Endothelial cell of umbilical vein (primary cell): ENCODE results near the gene MGP. TPM values are rescaled to one million over a fixed set of nuclear protein-coding genes. Genes with fewer than 3 reads are reported as not detected.
A peak's percentile ranks its signal among the peaks of the same experiment; 100 is the strongest.

Source experiments
- BruUV-seq: library from RNA; stranded (reverse); fragments of 400-500 nt; replicated peaks from 2 replicates; lab custom pipeline; 2021; lab: Mats Ljungman, UMichigan
- CTCF ChIA-PET: fragments of 300-600, 350-600 bp; sonication (Branson Sonifier 250); formaldehyde crosslinking; loops from one replicate; lab custom pipeline; 2021; ENCODE audit warnings: antibody characterized with exemption, inconsistent platforms; lab: Charles Lee
- POLR2A ChIA-PET: fragments of 300-600, 350-600 bp; sonication (Branson Sonifier 250); formaldehyde crosslinking; loops from one replicate; lab custom pipeline; 2021; ENCODE audit warnings: antibody characterized with exemption, inconsistent platforms; lab: Charles Lee
- DNase-seq: peaks from one replicate; pipeline ENCODE4 v3.0.0-alpha.2; 2011; ENCODE audit warnings: low read depth, low spot score
- FAIRE-seq: peaks from 2 replicates; lab custom pipeline; 2011; peaks lifted over from hg19 to GRCh38; lab: Jason Lieb, UNC
- H2AFZ ChIP-seq: 2 replicates; pipeline ENCODE4 v1.6.0; 2012; ENCODE audit warnings: low read depth, low read length, control low read depth, inconsistent platforms
- H3K27ac ChIP-seq: 2 replicates; pipeline ENCODE4 v1.5.1; 2011; ENCODE audit warnings: low read depth, mild to moderate bottlenecking, control low read depth, low read length, moderate library complexity; ENCODE audit not compliant: insufficient read depth
- H3K27me3 ChIP-seq, 2 experiments: 2 replicates each; pipeline versions ENCODE4 v1.6.0 to v1.6.1; 2011; ENCODE audit warnings: low read length in 2 of 2, mixed read lengths in 1 of 2; ENCODE audit not compliant: control insufficient read depth in 2 of 2, insufficient read depth in 2 of 2
- H3K36me3 ChIP-seq, 2 experiments: 2 replicates in 1 of 2; 3 replicates in 1 of 2; pipeline ENCODE4 v1.5.1; 2011; ENCODE audit warnings: low read length in 2 of 2, mild to moderate bottlenecking in 1 of 2, moderate library complexity in 1 of 2; ENCODE audit not compliant: control insufficient read depth in 2 of 2, insufficient read depth in 2 of 2; ENCODE audit errors: extremely low read depth in 1 of 2
- H3K4me1 ChIP-seq: 3 replicates; pipeline ENCODE4 v1.5.1; 2011; ENCODE audit warnings: mild to moderate bottlenecking, low read length; ENCODE audit not compliant: control insufficient read depth, insufficient read depth; ENCODE audit errors: extremely low read depth
- H3K4me2 ChIP-seq: 2 replicates; pipeline ENCODE4 v1.6.1; 2011; ENCODE audit warnings: low read length, control low read depth, mixed read lengths; ENCODE audit not compliant: insufficient read depth
- H3K4me3 ChIP-seq, 3 experiments: fragments of 200-600 bp in 1 of 3; sonication (generic), shearing (Covaris generic) in 1 of 3; replicated peaks in 1 of 3; 2 replicates each; pipeline ENCODE4 v1.5.1; 2011 to 2016; ENCODE audit warnings: control low read depth in 3 of 3, low read length in 3 of 3, mild to moderate bottlenecking in 2 of 3, inconsistent platforms in 1 of 3, low read depth in 1 of 3, moderate library complexity in 1 of 3; ENCODE audit not compliant: insufficient read depth in 1 of 3
- H3K79me2 ChIP-seq: 2 replicates; pipeline ENCODE4 v1.6.0; 2012; ENCODE audit warnings: low read length, inconsistent platforms; ENCODE audit not compliant: control insufficient read depth, insufficient read depth
- H3K9ac ChIP-seq: replicated peaks from 2 replicates; pipeline ENCODE3; 2011; ENCODE audit warnings: low read length, control low read depth; ENCODE audit not compliant: insufficient read depth; ENCODE audit errors: extremely low read depth
- H3K9me1 ChIP-seq: replicated peaks from 3 replicates; pipeline ENCODE4 v1.6.0; 2011; ENCODE audit warnings: mild to moderate bottlenecking, low read length; ENCODE audit not compliant: control insufficient read depth, insufficient read depth; ENCODE audit errors: extremely low read depth
- H3K9me3 ChIP-seq: replicated peaks from 2 replicates; pipeline ENCODE4 v1.5.1; 2012; ENCODE audit warnings: low read length, inconsistent platforms; ENCODE audit not compliant: control insufficient read depth, insufficient read depth
- H4K20me1 ChIP-seq: replicated peaks from 2 replicates; pipeline ENCODE3; 2011; ENCODE audit warnings: mild to moderate bottlenecking, low read length; ENCODE audit not compliant: control insufficient read depth, insufficient read depth; ENCODE audit errors: extremely low read depth
- CTCF ChIP-seq, 2 donors: IDR thresholded peaks; 1 replicate in 1 of 2; 2 replicates in 1 of 2; pipeline ENCODE4 v1.5.1; 2011; ENCODE audit warnings: low read length in 2 of 2, mild to moderate bottlenecking in 2 of 2, moderate library complexity in 2 of 2, control low read depth in 1 of 2, inconsistent platforms in 1 of 2, low read depth in 1 of 2; ENCODE audit not compliant: insufficient read depth in 1 of 2; ENCODE audit errors: extremely low read depth in 1 of 2
- EZH2 ChIP-seq: IDR thresholded peaks from 2 replicates; pipeline ENCODE4 v1.6.1; 2012; ENCODE audit warnings: borderline replicate concordance, low read depth, mild to moderate bottlenecking, moderate library complexity, low read length, inconsistent platforms; ENCODE audit not compliant: severe bottlenecking
- FOS ChIP-seq: IDR thresholded peaks from 2 replicates; pipeline ENCODE4 v1.6.1; 2011; ENCODE audit warnings: mild to moderate bottlenecking, low read length, moderate library complexity, borderline replicate concordance; ENCODE audit not compliant: insufficient read depth
- GATA2 ChIP-seq: IDR thresholded peaks from 2 replicates; pipeline ENCODE4 v1.7.0; 2011; ENCODE audit warnings: low read depth, mild to moderate bottlenecking, moderate library complexity, mixed read lengths, low read length; ENCODE audit not compliant: insufficient read length, insufficient read depth
- JUN ChIP-seq: IDR thresholded peaks from 2 replicates; pipeline ENCODE4 v1.6.1; 2011; ENCODE audit warnings: borderline replicate concordance, low read depth; ENCODE audit not compliant: insufficient read length, insufficient read depth
- MAX ChIP-seq: IDR thresholded peaks from 2 replicates; pipeline ENCODE4 v1.6.1; 2011; ENCODE audit not compliant: insufficient read depth, insufficient read length
- MYC ChIP-seq: IDR thresholded peaks from one replicate; pipeline ENCODE4 v1.6.1; 2011; ENCODE audit warnings: mild to moderate bottlenecking, low read depth, low read length
- POLR2A ChIP-seq: IDR thresholded peaks from 2 replicates; pipeline ENCODE4 v1.6.1; 2012; ENCODE audit warnings: low read depth, mild to moderate bottlenecking, control low read depth, low read length
- POLR2AphosphoS5 ChIP-seq: IDR thresholded peaks from 2 replicates; pipeline ENCODE4 v1.6.1; 2012; ENCODE audit warnings: low read depth, mild to moderate bottlenecking, control low read depth, low read length, moderate library complexity; ENCODE audit not compliant: insufficient read depth
- dilution Hi-C: fragments of 300-500 bp; cut with MboI; formaldehyde crosslinking; loops from one replicate; pipeline ENCODE4 v1.15.0; 2019; ENCODE audit warnings: low sequenced_read_pairs; ENCODE audit not compliant: extremely low pct_ligation_motif_present
- intact Hi-C: fragments of 100-400 bp; cut with micrococcal nuclease; formaldehyde crosslinking; loops from one replicate; pipeline ENCODE4 v1.10.0; 2022
- polyA plus RNA-seq, 4 experiments: library from polyadenylated mRNA; depleted of rRNA in 3 of 4; stranded (reverse) in 3 of 4; unstranded in 1 of 4; fragments of >200 nt; gene quantifications; 2 replicates each; pipeline versions ENCODE4 v1.2.1 to v1.2.3, GENCODE V29; 2011 to 2012; ENCODE audit warnings: missing spikeins in 1 of 4
- total RNA-seq: library from RNA; stranded (reverse); gene quantifications from 2 replicates; pipeline ENCODE4 v1.2.3, GENCODE V29; 2021

Gene MGP
- total and polyA plus RNA-seq, 2 donors (not counting 3 experiments of a cell fraction or from before 2014, with no cell fraction given) = 284 to 479 TPM

- BruUV-seq = no TSS peak
- Histone ChIP-seq H3K27ac (peak overlapping the region; percentile 49), H3K4me3 (peak overlapping the region; percentile 17 to 64 (median 62)), H3K79me2 (no peaks in the 10 kb centered on the region), H3K27me3 (no peaks in the 10 kb centered on the region), H3K9ac (peak overlapping the region; percentile 66), H3K4me2 (peak overlapping the region; percentile 87), H3K9me1 (no peaks in the 10 kb centered on the region), H3K36me3 (peaks cover 0 to 2% of the 10 kb centered on the region in 2 experiments), H3K4me1 (peaks cover 38% of the 10 kb centered on the region), H2AFZ (peak overlapping the region; percentile 58), H4K20me1 (no peaks in the 10 kb centered on the region), H3K9me3 (no peaks in the 10 kb centered on the region)
- TF ChIP-seq POLR2AphosphoS5 (no peak), GATA2 (no peak), FOS (no peak), MYC (no peak), MAX (no peak), CTCF (IDR thresholded peaks at IDR 0.05; ENCODE audit: extremely low read depth in 1 of 2, insufficient read depth in 1 of 2, low read depth in 1 of 2, low read length in 2 of 2) (no peak), POLR2A (no peak), EZH2 (no peak), JUN (no peak)
- FAIRE-seq = peak; percentile 80
- POLR2A ChIA-PET = no interaction called here
- intact Hi-C loops = loop anchor here (1.0 to 2.0 kb wide), 3 partner anchors 8 to 68 kb away; no protein-coding TSS in a partner anchor
- peak; percentile 84 for DNase-seq
- dilution Hi-C loops = no loop called here
- CTCF ChIA-PET = interaction anchor here (0.9 to 2.7 kb wide), 6 partner anchors 10 to 337 kb away, joined by 3 to 11 read pairs (median 5); partner anchors contain the start of gene RERG
Measured at GRCh38 chr12:14884458-14884878, 1.2 kb downstream of the MGP start.
